SK-MEL-5 (cell line): ENCODE measurements around the gene RELT. TPM values are rescaled to one million over a fixed set of nuclear protein-coding genes. Genes with fewer than 3 reads are reported as not detected.

ENCODE experiments used
- DNase-seq: peaks from one replicate; pipeline ENCODE4 v3.0.0-alpha.2; 2016; ENCODE audit warnings: low read depth, low spot score
- in situ Hi-C: cut with HindIII; loops from 2 replicates; pipeline ENCODE4 v1.10.0; 2016; ENCODE audit warnings: low sequenced_read_pairs, high pct_unique_total_duplicates, low pct_unique_long_range_greater_than_20kb
- polyA plus RNA-seq, 2 experiments: library from polyadenylated mRNA; depleted of rRNA; stranded (reverse); fragments of >200 nt; gene quantifications; 2 replicates each; pipeline ENCODE4 v1.2.3, GENCODE V29; 2015
- total RNA-seq: library from RNA; depleted of rRNA; stranded (reverse); fragments of >200 nt; shearing (Covaris generic); gene quantifications from 2 replicates; pipeline ENCODE4 v1.2.3, GENCODE V29; 2014; rRNA removed

The RELT gene
- 11.8 and 11.9 TPM in 2 replicates for total RNA-seq
- 13.4 and 15.7 TPM in 2 replicates for polyA plus RNA-seq (2015; cell fraction: cytosol; rRNA removed)
- polyA plus RNA-seq (2015; cell fraction: nucleus; rRNA removed), result 24.1 and 35.5 TPM in 2 replicates

GRCh38 chr11:73376160-73376802 lies at the start of gene RELT:
Gene RELT (plus strand): TSS chr11:73376399. CDS start chr11:73389137, 12,738 bp downstream.
- in situ Hi-C loops, result no loop called here
- peak; percentile 92 for DNase-seq

- no peak for DNase-seq
- in situ Hi-C loops, result no loop called here
These were observed 49.0 kb upstream of the RELT start for GRCh38 chr11:73326929-73327811.

DNA sequence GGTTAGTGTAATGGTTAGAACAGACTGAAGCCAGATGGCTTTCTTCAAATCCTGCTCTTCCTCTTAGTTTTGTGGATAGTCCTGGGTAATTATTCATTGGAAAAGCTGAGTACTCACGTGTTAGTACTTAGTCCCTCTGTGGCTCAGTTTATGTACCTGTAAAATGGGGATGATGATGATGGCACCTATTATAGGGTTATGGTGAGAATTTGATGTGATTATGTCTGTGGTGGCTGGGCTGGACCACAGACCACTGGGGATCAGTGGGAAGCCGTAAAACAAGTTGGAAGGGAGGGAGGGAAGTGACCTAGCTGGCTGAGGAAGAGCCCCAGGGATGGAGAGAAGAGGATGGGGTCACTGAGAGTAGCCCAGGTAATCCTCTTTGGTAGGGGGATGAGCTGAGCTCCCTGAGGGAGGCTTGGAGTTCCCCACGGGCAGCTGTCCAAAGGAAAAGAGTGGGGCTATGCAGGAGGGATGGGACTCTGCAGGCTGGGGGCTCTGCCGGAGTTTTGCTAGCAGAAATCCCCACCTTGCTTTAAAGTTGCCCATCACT lies 48.3 kb upstream of the RELT start:
- in situ Hi-C loops, result no loop called here
- no peak for DNase-seq

DNA sequence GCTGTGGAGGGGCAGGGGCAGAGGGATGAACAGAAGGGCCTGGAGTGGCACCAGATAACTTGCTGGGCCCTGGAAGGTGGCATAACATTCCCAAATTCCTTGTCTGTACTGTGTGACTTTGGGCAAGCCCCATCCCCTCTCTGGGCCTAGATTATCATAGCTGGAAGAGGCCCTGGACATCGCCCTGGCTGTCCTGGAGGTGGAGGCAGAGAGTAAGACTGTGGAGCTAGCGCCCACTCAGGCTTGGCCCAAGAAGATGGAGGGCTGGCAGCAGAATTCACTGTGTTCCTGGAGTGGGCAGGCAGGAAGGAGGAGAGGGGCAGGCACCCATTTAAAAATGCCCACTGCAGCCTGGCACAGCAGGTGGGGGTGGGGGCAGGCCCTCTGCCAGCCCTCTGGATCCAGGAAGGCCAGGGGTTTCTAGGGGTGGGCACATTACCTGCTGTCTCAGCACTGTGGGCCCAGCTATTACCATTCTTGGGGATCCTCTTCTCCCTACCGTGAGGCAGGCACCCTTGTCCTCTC lies 45.6 kb upstream of the RELT start:
- peak; percentile 69 for DNase-seq
- in situ Hi-C loops, result no loop called here

GRCh38 chr11:73331138-73331916 lies 44.9 kb upstream of the RELT start:
- DNase-seq, result peak; percentile 19

DNA sequence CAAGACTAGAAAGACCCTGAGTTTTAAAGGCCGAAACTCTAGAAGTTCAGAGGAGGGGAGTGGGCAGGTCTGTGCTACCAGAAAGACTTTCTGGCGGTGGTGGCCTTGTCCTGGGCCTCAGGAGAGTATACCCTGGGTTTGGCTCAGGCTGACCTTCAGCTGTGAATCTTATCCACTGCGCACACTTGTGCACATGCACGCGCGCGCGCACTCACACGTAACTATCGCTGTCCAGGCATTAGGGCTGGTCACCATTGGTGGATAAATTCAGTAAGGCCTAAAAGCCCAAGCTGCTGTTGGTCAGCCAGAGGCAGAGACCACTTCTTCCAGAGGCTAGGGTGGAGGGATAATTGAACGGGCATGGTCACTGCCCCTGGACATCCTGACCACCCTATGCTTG lies 43.0 kb upstream of the RELT start:
- in situ Hi-C loops, result no loop called here
- DNase-seq, result no peak

More at GRCh38 chr11:73331138-73331916, 44.9 kb upstream of the RELT start:
- in situ Hi-C loops, result no loop called here

DNA sequence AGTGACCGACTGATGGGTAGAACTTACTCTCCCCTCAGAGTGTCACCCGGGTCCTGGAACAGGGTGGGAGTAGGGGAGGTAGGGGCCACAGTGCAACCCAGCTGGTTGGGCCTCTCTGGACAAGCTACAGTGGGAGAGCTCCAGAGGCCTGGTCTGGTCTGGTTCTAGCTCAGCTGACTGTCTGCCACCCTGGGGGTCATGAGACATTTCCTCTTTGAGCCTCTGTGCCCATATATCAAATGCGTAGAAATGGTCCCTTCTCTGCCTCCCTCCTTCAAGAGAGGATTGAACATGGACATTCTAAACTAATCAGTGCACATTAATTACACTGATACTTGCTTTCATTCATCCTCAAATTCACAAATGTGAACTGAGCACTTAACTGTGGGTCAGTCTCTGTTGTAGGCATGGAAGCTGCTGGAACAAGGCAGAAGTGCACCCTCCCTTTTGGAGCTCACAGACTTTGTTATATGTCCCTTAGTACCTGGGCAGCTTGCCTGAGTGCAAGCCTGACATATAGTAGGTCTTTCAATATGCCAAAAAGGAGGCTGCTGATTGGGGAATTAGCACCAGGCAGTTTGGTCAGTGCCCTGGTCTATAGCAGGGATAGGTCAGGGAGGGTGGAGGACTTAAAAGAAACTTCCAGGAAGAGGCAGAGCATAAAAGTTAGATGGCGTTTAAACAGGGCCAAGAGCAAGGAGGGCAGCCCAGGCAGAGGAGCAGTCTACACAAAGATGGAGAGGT lies 42.4 kb upstream of the RELT start:
- in situ Hi-C loops, result no loop called here
- no peak for DNase-seq

DNA sequence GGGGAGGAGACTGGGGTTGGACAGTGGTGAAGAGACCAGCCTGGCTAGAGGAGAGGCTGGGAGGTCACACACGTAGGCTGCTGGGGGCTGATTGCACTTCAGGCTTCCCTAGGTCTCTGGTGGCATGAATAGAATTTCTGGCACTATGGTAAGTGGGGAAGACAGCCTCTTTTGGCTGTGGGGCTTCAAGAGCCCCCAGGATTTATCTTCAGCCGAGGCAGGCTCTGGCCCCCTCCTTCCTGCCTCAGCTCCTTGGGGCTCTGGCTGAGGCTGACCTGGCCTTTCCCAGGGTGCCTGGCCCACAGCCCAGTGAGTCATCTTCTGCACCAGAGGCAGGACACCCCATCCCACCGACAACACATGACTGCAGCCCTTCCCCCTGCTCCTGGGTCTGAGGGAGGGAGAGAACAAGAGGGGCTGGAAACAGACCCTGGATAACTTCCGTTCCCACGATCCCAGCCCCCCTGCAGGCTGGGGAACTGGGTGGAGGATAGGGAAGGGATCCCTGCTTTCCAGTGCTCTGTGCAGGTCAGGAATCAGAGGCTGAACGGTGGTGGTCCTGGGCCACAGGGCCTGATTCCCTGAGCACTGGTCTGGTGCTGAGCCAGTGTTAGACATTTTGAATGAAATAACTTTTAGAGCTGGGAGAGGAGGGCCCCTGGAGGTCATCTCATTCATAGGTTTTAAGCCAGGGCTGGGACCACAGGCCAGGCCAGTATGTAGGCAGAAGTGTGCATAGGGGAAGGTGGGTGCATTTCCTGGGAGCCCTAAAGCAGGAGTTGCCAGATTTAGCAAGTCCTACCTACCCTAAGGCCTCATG lies 41.6 kb upstream of the RELT start:
- peak; percentile 53 for DNase-seq
- in situ Hi-C loops, result no loop called here

GRCh38 chr11:73335204-73335923 lies 40.8 kb upstream of the RELT start:
- peak; percentile 91 for DNase-seq
- in situ Hi-C loops, result no loop called here

DNA sequence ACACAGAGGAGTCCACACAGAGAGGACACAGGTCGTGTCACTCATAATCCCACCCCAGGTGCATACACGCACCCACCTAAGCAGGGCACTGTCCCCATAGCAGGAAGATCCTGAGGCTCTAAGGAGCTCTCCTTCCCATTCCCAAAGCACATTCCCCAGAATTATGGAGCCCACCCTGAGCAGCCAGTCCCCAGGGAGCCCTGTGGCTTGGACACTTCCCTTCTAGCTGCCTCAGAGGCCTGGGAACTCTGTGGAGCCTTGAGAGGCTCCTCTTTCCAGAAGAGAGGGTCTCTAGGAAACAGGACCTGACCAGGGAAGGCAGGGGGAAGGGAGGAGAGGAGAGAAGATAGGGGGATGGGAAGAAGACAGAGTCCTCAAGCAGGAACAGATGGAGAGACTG lies 38.4 kb upstream of the RELT start:
- no peak for DNase-seq
- in situ Hi-C loops, result no loop called here

DNA sequence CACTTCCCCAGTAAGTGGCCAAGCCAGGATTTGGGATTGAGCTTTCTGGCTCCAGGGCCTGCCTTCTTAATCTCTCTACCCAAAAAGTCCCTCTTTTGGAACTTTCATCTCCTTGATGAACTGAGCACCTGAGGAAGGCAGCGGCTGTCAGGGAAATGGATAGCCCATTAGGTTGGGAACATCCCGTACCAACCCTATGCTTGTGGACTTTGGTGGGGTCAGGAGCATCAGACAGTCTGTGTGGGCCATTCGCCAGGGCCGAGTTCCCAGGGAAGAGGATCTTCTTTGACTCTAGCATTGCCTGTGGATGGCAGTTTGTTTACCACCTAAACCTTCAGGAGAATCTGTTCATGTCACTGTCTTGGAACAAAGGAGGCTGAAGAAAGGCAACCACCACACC lies 37.9 kb upstream of the RELT start:
- in situ Hi-C loops, result no loop called here
- no peak for DNase-seq

DNA sequence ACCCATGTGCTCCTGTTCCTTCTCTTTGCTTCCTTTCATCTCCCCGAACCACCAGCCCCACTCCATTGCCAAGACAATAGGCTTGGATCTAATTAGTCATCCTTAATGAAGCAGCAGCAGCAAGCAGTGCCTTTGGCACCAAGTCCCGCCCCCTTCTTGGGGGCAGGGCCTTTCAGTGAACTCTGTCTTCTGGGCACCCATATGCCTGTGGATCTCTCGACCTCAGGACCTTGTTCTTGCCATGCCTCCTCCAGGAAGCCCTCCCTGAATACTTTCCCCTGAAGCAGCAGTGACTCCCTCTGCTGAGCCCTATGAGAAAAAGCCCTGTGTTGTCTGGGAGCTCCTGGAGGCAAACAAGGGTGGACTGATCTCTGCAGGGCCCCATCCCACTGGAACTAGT lies 36.0 kb upstream of the RELT start:
- no peak for DNase-seq
- in situ Hi-C loops, result no loop called here

DNA sequence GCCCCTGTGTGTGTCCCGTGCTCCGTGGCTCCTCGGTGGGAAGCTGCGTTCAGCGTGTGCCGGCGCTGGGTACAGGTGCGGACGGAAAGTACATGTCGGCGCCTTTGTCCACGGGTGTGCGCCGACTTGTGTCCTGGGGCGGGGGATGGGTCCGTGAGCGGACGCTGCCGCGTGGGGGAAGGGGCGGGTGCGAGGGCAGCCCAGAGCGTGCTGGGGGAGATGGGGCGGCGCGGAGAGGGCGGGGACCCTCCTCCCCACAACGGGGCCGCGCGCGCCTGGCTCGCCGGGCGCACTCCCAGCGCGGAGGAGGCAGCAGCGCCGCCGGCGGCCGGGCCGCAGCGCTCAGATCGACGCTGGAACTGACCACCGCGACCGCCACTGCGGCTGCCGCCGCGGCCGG lies 33.6 kb upstream of the RELT start:
- no peak for DNase-seq
- in situ Hi-C loops, result no loop called here

GRCh38 chr11:73343076-73343873 lies 32.9 kb upstream of the RELT start:
- DNase-seq, result no peak
- in situ Hi-C loops, result no loop called here

DNA sequence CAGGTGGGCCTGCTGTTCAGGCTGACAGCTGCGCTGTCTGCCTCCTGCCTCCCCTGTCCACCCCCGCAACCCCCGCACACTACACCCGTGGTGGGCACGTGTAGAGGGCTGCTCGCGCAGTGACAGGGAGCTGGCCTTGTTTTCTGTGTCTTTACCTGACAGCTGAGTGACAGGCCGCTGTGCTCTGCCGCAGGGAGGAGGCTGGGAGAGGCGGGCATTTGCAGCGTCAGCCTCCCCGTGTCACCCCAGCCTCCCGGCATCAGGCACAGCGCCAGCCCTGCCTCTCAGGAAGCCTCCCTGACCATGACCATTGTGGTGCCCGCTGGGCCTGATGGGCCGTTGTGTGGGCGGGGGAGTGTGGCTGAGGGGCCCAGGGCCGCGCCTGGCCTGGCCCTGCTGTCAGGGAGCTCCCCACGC lies 32.0 kb upstream of the RELT start:
- in situ Hi-C loops, result no loop called here
- DNase-seq, result no peak
